ENCODE data around the gene DMBT1. TPM values are rescaled to one million over a fixed set of nuclear protein-coding genes. Genes with fewer than 3 reads are reported as not detected.

Gene DMBT1
- 43.1 TPM for total RNA-seq
- long read RNA-seq, partial matches to known transcripts = 9 of 13 reads
- long read RNA-seq, other reads (novel, unspliced or antisense) = 4 of 13 reads

DNA sequence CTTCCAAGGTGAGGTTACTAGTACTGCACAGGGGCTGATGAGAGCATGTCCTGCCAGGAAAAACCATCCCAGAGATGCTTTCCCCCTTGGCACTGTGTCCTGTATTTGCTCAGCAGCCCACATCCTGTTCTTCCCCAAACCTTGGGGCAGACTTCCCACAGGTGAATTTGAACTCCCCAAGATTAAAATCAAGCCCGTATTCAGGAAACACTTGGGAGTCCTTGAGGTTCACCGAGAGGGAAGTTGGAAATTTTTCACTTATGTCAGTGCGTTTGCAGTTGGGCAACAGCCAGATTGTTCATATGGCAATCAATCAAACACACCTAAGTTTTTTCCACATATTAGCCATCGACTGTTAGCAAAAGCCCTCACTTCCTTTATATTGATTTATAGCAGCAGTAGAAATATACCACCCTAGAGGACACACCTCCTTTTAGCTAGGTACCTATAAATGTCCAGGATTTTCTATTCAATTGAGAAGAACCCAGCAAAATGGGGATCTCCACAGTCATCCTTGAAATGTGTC lies at the start of gene DMBT1:
TSS of gene DMBT1 (plus strand) at position 476 of the 526 bp plus-strand sequence. CDS start at position 493, 17 bp downstream.
- Histone ChIP-seq H3K27me3 (ENCODE audit: low read depth) (peaks cover 3% of the 10 kb centered on the region), H3K9me3 (no peaks in the 10 kb centered on the region), H3K27ac (no peak within 1 kb of the TSS), H3K36me3 (no peaks in the 10 kb centered on the region), H3K4me3 (no peak within 1 kb of the TSS), H3K4me1 (peaks cover 1% of the 10 kb centered on the region)
- peak; percentile 54 to 61 for ATAC-seq
- TF ChIP-seq CTCF (IDR thresholded peaks at IDR 0.05) = no peak
- DNase-seq = no peak
- intact Hi-C loops (cut with DNase I) = no loop called here

- Histone ChIP-seq H3K9me3 (no peaks in the 10 kb centered on the region), H3K4me1 (no peaks in the 10 kb centered on the region), H3K27ac (no peak overlapping the region), H3K36me3 (peaks cover 31% of the 10 kb centered on the region), H3K27me3 (ENCODE audit: low read depth) (no peaks in the 10 kb centered on the region), H3K4me3 (no peak overlapping the region)
- TF ChIP-seq CTCF (IDR thresholded peaks at IDR 0.05) = no peak
- DNase-seq (no peak), ATAC-seq (no peak)
- intact Hi-C loops (cut with DNase I) = no loop called here
Observed at GRCh38 chr10:122513053-122513452, 47.5 kb upstream of the DMBT1 start.

DNA sequence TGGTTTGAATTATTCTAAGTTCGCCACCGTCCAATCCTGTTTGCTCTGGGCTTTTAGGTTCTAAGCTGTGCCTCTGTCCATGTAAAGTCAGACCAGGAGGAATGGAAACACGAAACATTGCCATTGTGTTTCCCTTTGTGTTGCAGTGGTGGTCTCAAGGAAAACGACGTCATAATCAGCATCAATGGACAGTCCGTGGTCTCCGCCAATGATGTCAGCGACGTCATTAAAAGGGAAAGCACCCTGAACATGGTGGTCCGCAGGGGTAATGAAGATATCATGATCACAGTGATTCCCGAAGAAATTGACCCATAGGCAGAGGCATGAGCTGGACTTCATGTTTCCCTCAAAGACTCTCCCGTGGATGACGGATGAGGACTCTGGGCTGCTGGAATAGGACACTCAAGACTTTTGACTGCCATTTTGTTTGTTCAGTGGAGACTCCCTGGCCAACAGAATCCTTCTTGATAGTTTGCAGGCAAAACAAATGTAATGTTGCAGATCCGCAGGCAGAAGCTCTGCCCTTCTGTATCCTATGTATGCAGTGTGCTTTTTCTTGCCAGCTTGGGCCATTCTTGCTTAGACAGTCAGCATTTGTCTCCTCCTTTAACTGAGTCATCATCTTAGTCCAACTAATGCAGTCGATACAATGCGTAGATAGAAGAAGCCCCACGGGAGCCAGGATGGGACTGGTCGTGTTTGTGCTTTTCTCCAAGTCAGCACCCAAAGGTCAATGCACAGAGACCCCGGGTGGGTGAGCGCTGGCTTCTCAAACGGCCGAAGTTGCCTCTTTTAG lies 46.3 kb upstream of the DMBT1 start:
- Histone ChIP-seq H3K4me3 (no peak overlapping the region), H3K27me3 (ENCODE audit: low read depth) (no peaks in the 10 kb centered on the region), H3K9me3 (no peaks in the 10 kb centered on the region), H3K4me1 (no peaks in the 10 kb centered on the region), H3K27ac (no peak overlapping the region), H3K36me3 (peaks cover 19% of the 10 kb centered on the region)
- ATAC-seq (no peak), DNase-seq (no peak)
- intact Hi-C loops (cut with DNase I) = no loop called here
- no peak for TF ChIP-seq CTCF (IDR thresholded peaks at IDR 0.05)

GRCh38 chr10:122515022-122515424 lies 45.5 kb upstream of the DMBT1 start:
- no peak overlapping the region for H3K4me3 ChIP-seq
- no peak overlapping the region for H3K27ac ChIP-seq
- TF ChIP-seq CTCF (IDR thresholded peaks at IDR 0.05) = no peak
- intact Hi-C loops (cut with DNase I) = no loop called here
- ATAC-seq (no peak), DNase-seq (no peak)
- H3K9me3 ChIP-seq = no peaks in the 10 kb centered on the region
- no peaks in the 10 kb centered on the region for H3K4me1 ChIP-seq
- no peaks in the 10 kb centered on the region for H3K27me3 ChIP-seq (ENCODE audit: low read depth)
- peaks cover 17% of the 10 kb centered on the region for H3K36me3 ChIP-seq

- Histone ChIP-seq H3K27ac (no peak overlapping the region), H3K36me3 (peaks cover 17% of the 10 kb centered on the region), H3K4me1 (no peaks in the 10 kb centered on the region), H3K27me3 (ENCODE audit: low read depth) (no peaks in the 10 kb centered on the region), H3K9me3 (no peaks in the 10 kb centered on the region), H3K4me3 (no peak overlapping the region)
- DNase-seq = no peak
- no peak for TF ChIP-seq CTCF (IDR thresholded peaks at IDR 0.05)
- peak; percentile 35 to 50 for ATAC-seq
- intact Hi-C loops (cut with DNase I) = no loop called here
Observed at GRCh38 chr10:122515588-122516231, 44.8 kb upstream of the DMBT1 start.

Measured in lower lobe of right lung (tissue), 2 donors.